Right atrium auricular region (tissue), 2 donors: ENCODE results near the gene ANO7. TPM values are rescaled to one million over a fixed set of nuclear protein-coding genes. Genes with fewer than 3 reads are reported as not detected.

Source experiments
- DNase-seq: peaks from one replicate; pipeline ENCODE4 v3.0.0-alpha.2; 2019; ENCODE audit warnings: low spot score
- H3K27ac ChIP-seq, 2 donors: fragments of 200-600 bp; sonication (generic); 1 replicate in 1 of 2; 2 replicates in 1 of 2; pipeline ENCODE4 v1.5.1; 2016 to 2019
- H3K27me3 ChIP-seq, 2 donors: fragments of 200-600 bp; sonication (generic); one replicate each; pipeline versions ENCODE4 v1.5.1 to v1.6.0; 2017 to 2019
- H3K36me3 ChIP-seq: fragments of 200-600 bp; sonication (generic); one replicate; pipeline ENCODE4 v1.5.1; 2016
- H3K4me1 ChIP-seq, 2 donors: fragments of 200-600 bp; sonication (generic); one replicate each; pipeline versions ENCODE4 v1.5.1 to v1.6.0; 2017 to 2019
- H3K4me3 ChIP-seq, 2 donors: fragments of 200-600 bp; sonication (generic); 1 replicate in 1 of 2; 2 replicates in 1 of 2; pipeline ENCODE4 v1.5.1; 2017 to 2019; ENCODE audit warnings: mild to moderate bottlenecking in 1 of 2, moderate library complexity in 1 of 2
- H3K9me3 ChIP-seq, 2 donors: fragments of 200-600 bp; sonication (generic); one replicate each; pipeline ENCODE4 v1.5.1; 2019
- total RNA-seq, 2 donors: library from RNA; depleted of rRNA; stranded (reverse); fragments of >200 nt; gene quantifications; one replicate each; pipeline ENCODE4 v1.1.0, GENCODE V29; 2016
- TF ChIP-seq, protein P1 (sequence below), 2 donors: fragments of 200-600 bp; sonication (generic); IDR thresholded peaks; one replicate each; pipeline ENCODE4 v1.5.1; 2019; ENCODE audit warnings: antibody characterized with exemption in 2 of 2

The ANO7 gene
- total RNA-seq, 2 donors from 2014 or later: 1.1 to 1.3 TPM

DNA sequence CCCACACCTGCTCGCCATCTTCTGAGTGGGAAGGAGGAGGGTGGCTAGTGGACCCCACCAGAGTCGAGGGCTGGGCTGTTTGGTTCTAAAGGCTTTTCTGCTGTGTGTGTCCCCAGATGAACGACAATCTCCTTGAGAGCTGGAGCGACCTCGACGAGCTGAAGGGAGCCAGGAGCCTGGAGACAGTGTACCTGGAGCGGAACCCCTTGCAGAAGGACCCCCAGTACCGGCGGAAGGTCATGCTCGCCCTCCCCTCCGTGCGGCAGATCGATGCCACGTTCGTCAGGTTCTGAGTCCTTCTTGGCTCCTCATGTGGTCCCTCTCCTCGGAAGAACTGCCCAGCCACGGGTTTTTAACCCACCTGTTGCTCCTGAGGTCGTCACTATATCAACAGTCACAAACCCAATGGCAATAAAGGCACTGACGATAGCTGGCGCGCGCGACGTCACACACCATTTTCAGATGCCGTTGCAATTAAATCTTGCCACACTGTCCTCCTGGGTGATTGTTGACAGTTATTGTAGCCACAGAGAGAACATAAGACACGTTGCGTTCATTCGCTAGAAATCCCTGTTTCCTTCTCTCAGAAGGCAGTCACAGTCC, 5.8 kb upstream of the ANO7 start:
- Histone ChIP-seq H3K4me3 (no peak overlapping the region), H3K9me3 (no peaks in the 10 kb centered on the region), H3K27me3 (no peaks in the 10 kb centered on the region), H3K36me3 (no peaks in the 10 kb centered on the region), H3K4me1 (no peaks in the 10 kb centered on the region), H3K27ac (no peak overlapping the region)
- no peak for DNase-seq
- TF ChIP-seq, protein P1, sequence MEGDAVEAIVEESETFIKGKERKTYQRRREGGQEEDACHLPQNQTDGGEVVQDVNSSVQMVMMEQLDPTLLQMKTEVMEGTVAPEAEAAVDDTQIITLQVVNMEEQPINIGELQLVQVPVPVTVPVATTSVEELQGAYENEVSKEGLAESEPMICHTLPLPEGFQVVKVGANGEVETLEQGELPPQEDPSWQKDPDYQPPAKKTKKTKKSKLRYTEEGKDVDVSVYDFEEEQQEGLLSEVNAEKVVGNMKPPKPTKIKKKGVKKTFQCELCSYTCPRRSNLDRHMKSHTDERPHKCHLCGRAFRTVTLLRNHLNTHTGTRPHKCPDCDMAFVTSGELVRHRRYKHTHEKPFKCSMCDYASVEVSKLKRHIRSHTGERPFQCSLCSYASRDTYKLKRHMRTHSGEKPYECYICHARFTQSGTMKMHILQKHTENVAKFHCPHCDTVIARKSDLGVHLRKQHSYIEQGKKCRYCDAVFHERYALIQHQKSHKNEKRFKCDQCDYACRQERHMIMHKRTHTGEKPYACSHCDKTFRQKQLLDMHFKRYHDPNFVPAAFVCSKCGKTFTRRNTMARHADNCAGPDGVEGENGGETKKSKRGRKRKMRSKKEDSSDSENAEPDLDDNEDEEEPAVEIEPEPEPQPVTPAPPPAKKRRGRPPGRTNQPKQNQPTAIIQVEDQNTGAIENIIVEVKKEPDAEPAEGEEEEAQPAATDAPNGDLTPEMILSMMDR (IDR thresholded peaks at IDR 0.05): no peak

DNA sequence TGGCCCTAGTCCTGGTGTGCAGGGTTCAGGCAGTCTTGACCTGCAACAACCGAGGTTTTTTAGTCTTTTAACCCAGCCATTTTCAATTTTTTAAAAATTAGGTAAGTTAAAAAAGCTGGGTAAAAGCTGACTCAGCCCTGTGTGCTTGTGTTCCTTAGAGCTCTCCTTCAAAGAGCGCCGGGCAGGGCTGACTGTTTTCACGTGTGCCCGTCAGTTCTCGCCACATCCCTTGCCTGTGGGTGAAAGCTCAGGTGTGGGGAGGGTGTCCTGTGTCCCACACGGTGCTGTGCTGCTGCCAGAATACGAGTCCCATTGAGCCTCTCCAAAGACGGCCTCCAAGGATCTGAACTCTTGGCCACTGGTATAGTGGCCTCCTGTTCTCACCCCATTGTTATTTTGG, 5.3 kb upstream of the ANO7 start:
- DNase-seq: no peak
- no peaks in the 10 kb centered on the region for H3K4me1 ChIP-seq
- TF ChIP-seq, protein P1 (IDR thresholded peaks at IDR 0.05): no peak
- no peaks in the 10 kb centered on the region for H3K36me3 ChIP-seq
- no peak overlapping the region for H3K4me3 ChIP-seq
- H3K9me3 ChIP-seq: no peaks in the 10 kb centered on the region
- H3K27ac ChIP-seq: no peak overlapping the region
- no peaks in the 10 kb centered on the region for H3K27me3 ChIP-seq

DNA sequence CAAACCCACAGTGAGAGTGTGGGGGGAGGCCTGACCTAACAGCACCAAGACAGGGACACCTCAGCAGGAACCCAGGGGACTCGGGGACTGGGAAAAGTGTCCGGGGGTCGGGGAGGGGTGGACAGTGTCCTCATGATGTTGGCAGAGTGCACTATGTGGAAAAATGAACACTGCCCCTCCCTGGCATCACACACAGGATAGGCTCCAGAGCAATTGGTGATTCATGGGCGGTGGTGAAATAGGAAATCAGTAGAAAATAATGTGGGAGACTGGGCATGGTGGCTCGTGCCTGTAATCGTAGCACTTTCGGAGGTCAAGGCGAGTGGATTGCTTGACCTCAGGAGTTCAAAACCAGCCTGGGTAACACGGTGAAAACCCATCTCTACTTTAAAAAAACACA, 3.6 kb upstream of the ANO7 start:
- no peaks in the 10 kb centered on the region for H3K4me1 ChIP-seq
- no peak overlapping the region for H3K27ac ChIP-seq
- no peak overlapping the region for H3K4me3 ChIP-seq
- H3K27me3 ChIP-seq: no peaks in the 10 kb centered on the region
- H3K36me3 ChIP-seq: no peaks in the 10 kb centered on the region
- no peak for DNase-seq
- H3K9me3 ChIP-seq: no peaks in the 10 kb centered on the region
- TF ChIP-seq, protein P1 (IDR thresholded peaks at IDR 0.05): no peak

DNA sequence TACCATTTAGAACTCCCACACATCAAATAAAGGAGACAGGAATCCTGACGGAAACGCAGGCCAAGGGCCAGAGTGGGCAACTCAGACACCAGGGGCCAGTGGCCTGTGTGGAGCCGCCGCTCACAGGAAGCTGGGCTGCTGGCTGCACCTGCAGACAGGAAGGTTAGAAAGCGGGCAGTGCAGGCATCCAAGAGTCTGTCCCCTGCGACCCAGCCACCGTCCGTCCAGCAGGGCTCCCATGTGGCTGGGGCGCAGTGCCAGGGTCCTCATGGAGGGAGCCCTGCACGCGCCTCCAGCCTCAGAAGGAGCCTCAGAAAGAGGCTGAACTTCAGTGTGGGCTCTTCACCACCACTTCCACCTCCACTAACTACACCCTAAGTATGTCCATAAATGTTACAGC, 2.5 kb upstream of the ANO7 start:
- Histone ChIP-seq H3K36me3 (no peaks in the 10 kb centered on the region), H3K4me3 (no peak overlapping the region), H3K27me3 (no peaks in the 10 kb centered on the region), H3K4me1 (no peaks in the 10 kb centered on the region), H3K9me3 (no peaks in the 10 kb centered on the region), H3K27ac (no peak overlapping the region)
- TF ChIP-seq, protein P1 (IDR thresholded peaks at IDR 0.05): no peak
- DNase-seq: no peak

DNA sequence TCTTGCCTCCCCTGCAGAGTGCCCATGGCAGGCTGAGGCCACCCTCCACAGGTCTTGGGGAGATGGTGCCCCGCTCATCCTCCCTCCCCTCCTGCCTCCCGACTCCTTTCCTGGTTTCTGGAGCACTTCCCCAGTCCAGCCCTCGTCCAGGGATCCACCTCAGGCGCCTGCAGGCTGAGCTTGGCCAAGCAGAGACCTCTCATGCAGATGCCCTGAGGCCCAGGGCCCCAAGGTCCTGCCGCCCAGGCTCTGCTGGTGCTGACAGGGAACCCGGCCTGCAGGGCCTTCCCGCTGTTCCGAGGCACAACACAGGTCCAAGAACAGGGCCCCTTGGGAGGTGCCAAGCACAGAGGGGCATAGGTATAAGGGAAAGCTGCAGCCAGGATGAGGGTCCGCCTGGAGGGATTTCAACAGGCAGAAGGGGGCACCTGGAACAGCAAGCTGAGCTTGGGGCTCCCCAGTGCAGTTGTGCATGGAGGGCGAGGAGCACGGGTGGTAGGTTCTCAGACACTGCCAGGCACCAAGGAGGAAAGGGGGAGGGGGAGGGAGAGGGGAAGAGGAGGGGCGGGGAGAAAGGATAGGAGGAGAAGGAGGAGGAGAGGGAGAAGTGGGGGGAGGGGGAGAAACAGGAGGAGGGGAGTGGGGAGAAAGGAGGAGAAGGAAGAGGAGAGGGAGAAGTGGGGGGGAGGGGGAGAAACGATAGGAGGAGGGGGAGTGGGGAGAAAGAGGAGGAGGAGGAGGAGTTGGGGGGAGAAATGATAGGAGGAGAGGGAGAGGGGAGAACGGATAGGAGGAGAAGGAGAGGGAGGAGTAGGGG, 1.2 kb upstream of the ANO7 start:
- DNase-seq: no peak
- Histone ChIP-seq H3K36me3 (no peaks in the 10 kb centered on the region), H3K9me3 (no peaks in the 10 kb centered on the region), H3K27me3 (no peaks in the 10 kb centered on the region), H3K27ac (no peak overlapping the region), H3K4me1 (no peaks in the 10 kb centered on the region), H3K4me3 (no peak overlapping the region)
- TF ChIP-seq, protein P1 (IDR thresholded peaks at IDR 0.05): no peak
